SK-N-SH (cell line): ENCODE results near the gene UBE2E2. TPM values are rescaled to one million over a fixed set of nuclear protein-coding genes. Genes with fewer than 3 reads are reported as not detected.

Experiments used
- CTCF ChIA-PET: fragments of 300-600, 350-600 bp; formaldehyde crosslinking; extraction: SDS; loops from one replicate; lab custom pipeline; 2021; lab: Yijun Ruan, JAX
- POLR2A ChIA-PET: fragments of 350-600 bp; sonication (Branson Sonifier 250); formaldehyde crosslinking; extraction: SDS; loops from one replicate; lab custom pipeline; 2020; ENCODE audit warnings: antibody characterized with exemption, inconsistent platforms; lab: Yijun Ruan, JAX
- DNase-seq: peaks from one replicate; pipeline ENCODE4 v3.0.0; 2012
- H2AFZ ChIP-seq: fragments of 200-600 bp; sonication (generic); 2 replicates; pipeline ENCODE4 v1.8.1; 2016; ENCODE audit warnings: antibody characterized with exemption, mild to moderate bottlenecking, low read depth
- H3F3A ChIP-seq: fragments of 200-600 bp; sonication (generic); replicated peaks from 2 replicates; pipeline ENCODE3; 2016; ENCODE audit warnings: antibody characterized with exemption, mild to moderate bottlenecking; ENCODE audit not compliant: insufficient read depth
- H3K27ac ChIP-seq, 2 experiments: fragments of 200-500 bp in 1 of 2; fragments of 200-600 bp in 1 of 2; sonication (Bioruptor generic) in 1 of 2; sonication (generic), shearing (Covaris generic) in 1 of 2; 2 replicates each; pipeline versions ENCODE4 v1.5.1 to v1.6.1; 2014 to 2016; ENCODE audit warnings: low read depth in 2 of 2, inconsistent platforms in 1 of 2, low read length in 1 of 2, mild to moderate bottlenecking in 1 of 2, mixed read lengths in 1 of 2
- H3K27me3 ChIP-seq: fragments of 200-600 bp; sonication (generic), shearing (Covaris generic); 2 replicates; pipeline ENCODE4 v1.6.1; 2016; ENCODE audit warnings: mixed run types; ENCODE audit not compliant: insufficient read depth
- H3K36me3 ChIP-seq, 2 experiments: fragments of 200-500 bp in 1 of 2; fragments of 200-600 bp in 1 of 2; sonication (Bioruptor generic) in 1 of 2; sonication (generic) in 1 of 2; replicated peaks in 1 of 2; 2 replicates each; pipeline versions ENCODE3 to v1.5.1; 2014 to 2016; ENCODE audit warnings: low read length in 1 of 2, mild to moderate bottlenecking in 1 of 2; ENCODE audit not compliant: insufficient read depth in 2 of 2, control insufficient read depth in 1 of 2
- H3K4me1 ChIP-seq, 2 experiments: fragments of 200-500 bp in 1 of 2; fragments of 200-600 bp in 1 of 2; sonication (Bioruptor generic) in 1 of 2; sonication (generic), shearing (Covaris generic) in 1 of 2; 2 replicates each; pipeline versions ENCODE4 v1.5.1 to v1.6.1; 2014 to 2016; ENCODE audit warnings: low read depth in 1 of 2, low read length in 1 of 2, mixed run types in 1 of 2; ENCODE audit not compliant: insufficient read depth in 2 of 2, control insufficient read depth in 1 of 2
- H3K4me2 ChIP-seq: fragments of 200-600 bp; sonication (generic), shearing (Covaris generic); 2 replicates; pipeline ENCODE4 v1.6.1; 2017; ENCODE audit warnings: mixed run types
- H3K4me3 ChIP-seq, 2 experiments: fragments of 200-500 bp in 1 of 2; fragments of 200-600 bp in 1 of 2; sonication (Bioruptor generic) in 1 of 2; sonication (generic), shearing (Covaris generic) in 1 of 2; 2 replicates each; pipeline versions ENCODE4 v1.5.1 to v1.8.1; 2014 to 2016; ENCODE audit warnings: low read depth in 2 of 2, inconsistent platforms in 1 of 2, low read length in 1 of 2, mild to moderate bottlenecking in 1 of 2, mixed read lengths in 1 of 2, moderate library complexity in 1 of 2
- H3K79me2 ChIP-seq: fragments of 200-600 bp; sonication (generic); 2 replicates; pipeline ENCODE4 v1.8.1; 2017; ENCODE audit warnings: mild to moderate bottlenecking; ENCODE audit not compliant: insufficient read depth
- H3K9ac ChIP-seq: fragments of 200-600 bp; sonication (generic); 2 replicates; pipeline ENCODE4 v1.6.1; 2017; ENCODE audit warnings: mixed run types
- H3K9me2 ChIP-seq: fragments of 200-600 bp; sonication (generic); 2 replicates; pipeline ENCODE4 v1.6.1; 2017; ENCODE audit warnings: mixed run types
- H3K9me3 ChIP-seq: fragments of 200-600 bp; sonication (generic); 2 replicates; pipeline ENCODE4 v1.6.1; 2017; ENCODE audit warnings: mixed run types, mild to moderate bottlenecking, moderate library complexity
- H4K20me1 ChIP-seq: fragments of 200-600 bp; sonication (generic); 2 replicates; pipeline ENCODE4 v1.6.1; 2017; ENCODE audit warnings: mild to moderate bottlenecking, mixed run types; ENCODE audit not compliant: insufficient read depth
- EP300 ChIP-seq, 2 experiments: IDR thresholded peaks; 2 replicates each; pipeline versions ENCODE4 v1.4.0 to v1.6.1; 2012; ENCODE audit warnings: borderline replicate concordance in 1 of 2, low read depth in 1 of 2, low read length in 1 of 2
- EZH2phosphoT487 ChIP-seq: fragments of 200-600 bp; sonication (generic); IDR thresholded peaks from 2 replicates; pipeline ENCODE4 v1.6.1; 2017; ENCODE audit warnings: low read depth, mixed run types, mild to moderate bottlenecking, antibody characterized with exemption, moderate library complexity, borderline replicate concordance
- FOXJ3 ChIP-seq: sonication (generic); formaldehyde crosslinking; IDR thresholded peaks from 2 replicates; pipeline ENCODE4 v1.5.1; 2020; ENCODE audit warnings: mild to moderate bottlenecking, missing genetic modification reagents
- MEF2A ChIP-seq: IDR thresholded peaks from 2 replicates; pipeline ENCODE4 v1.4.0; 2012; ENCODE audit warnings: low read depth, borderline replicate concordance
- NRF1 ChIP-seq: IDR thresholded peaks from 2 replicates; pipeline ENCODE4 v1.6.1; 2012; ENCODE audit warnings: low read depth, mild to moderate bottlenecking, low read length
- PBX3 ChIP-seq: IDR thresholded peaks from 2 replicates; pipeline ENCODE4; 2012
- RAD21 ChIP-seq: IDR thresholded peaks from 2 replicates; pipeline ENCODE4 v1.6.1; 2012; ENCODE audit warnings: mild to moderate bottlenecking, low read length
- REST ChIP-seq: IDR thresholded peaks from 2 replicates; pipeline ENCODE4 v1.6.1; 2012; ENCODE audit warnings: mild to moderate bottlenecking, low read depth, low read length, moderate library complexity
- RFX5 ChIP-seq: IDR thresholded peaks from 2 replicates; pipeline ENCODE4 v1.6.1; 2012; ENCODE audit warnings: mild to moderate bottlenecking, improper control_type of control experiment, low read length
- RXRA ChIP-seq: IDR thresholded peaks from 2 replicates; pipeline ENCODE4 v1.4.0; 2012; ENCODE audit warnings: low read depth, mild to moderate bottlenecking, borderline replicate concordance
- TAF1 ChIP-seq: IDR thresholded peaks from 2 replicates; pipeline ENCODE4 v1.6.1; 2012; ENCODE audit warnings: low read depth, mild to moderate bottlenecking, low read length, moderate library complexity, borderline replicate concordance
- USF2 ChIP-seq: fragments of 150-350 bp; IDR thresholded peaks from 2 replicates; pipeline ENCODE4 v1.6.1; 2017; ENCODE audit warnings: antibody characterized with exemption, low read length, low read depth, borderline replicate concordance
- YY1 ChIP-seq: IDR thresholded peaks from 2 replicates; pipeline ENCODE4 v1.4.0; 2012; ENCODE audit warnings: low read depth, mild to moderate bottlenecking
- WGBS: methylation state at CpG from one replicate; pipeline ENCODE4 v1.1.6; 2017; ENCODE audit warnings: low lambda C conversion rate; 5-methylcytosine and 5-hydroxymethylcytosine counted together
- polyA plus RNA-seq, 3 experiments: library from polyadenylated mRNA; depleted of rRNA; stranded (reverse); fragments of >200 nt; gene quantifications; 2 replicates each; pipeline ENCODE4 v1.2.3, GENCODE V29; 2012
- TF ChIP-seq, protein P1 (sequence below): fragments of 200-600 bp; sonication (generic); IDR thresholded peaks from 2 replicates; pipeline ENCODE4 v1.6.1; 2017; ENCODE audit warnings: antibody characterized with exemption, mild to moderate bottlenecking, moderate library complexity
- TF ChIP-seq, protein P2 (sequence below): IDR thresholded peaks from 2 replicates; pipeline ENCODE4 v1.4.0; 2012; ENCODE audit warnings: low read depth, borderline replicate concordance

Gene UBE2E2
- polyA plus RNA-seq, 1 of the 3 experiments (the other 2 are of a cell fraction) = 46.4 TPM

- H3K4me1 ChIP-seq = peaks cover 0 to 7% of the 10 kb centered on the region in 2 experiments; a peak in 2 of 4 replicates
- no peak overlapping the region for H3K4me3 ChIP-seq
- H3K27me3 ChIP-seq = no peaks in the 10 kb centered on the region
- no peak overlapping the region for H3K4me2 ChIP-seq
- CTCF ChIA-PET = no interaction called here
- no peak for TF ChIP-seq TAF1
- TF ChIP-seq YY1 = no peak
- no peak for TF ChIP-seq REST
- no peak for TF ChIP-seq RXRA
- TF ChIP-seq, protein P1, sequence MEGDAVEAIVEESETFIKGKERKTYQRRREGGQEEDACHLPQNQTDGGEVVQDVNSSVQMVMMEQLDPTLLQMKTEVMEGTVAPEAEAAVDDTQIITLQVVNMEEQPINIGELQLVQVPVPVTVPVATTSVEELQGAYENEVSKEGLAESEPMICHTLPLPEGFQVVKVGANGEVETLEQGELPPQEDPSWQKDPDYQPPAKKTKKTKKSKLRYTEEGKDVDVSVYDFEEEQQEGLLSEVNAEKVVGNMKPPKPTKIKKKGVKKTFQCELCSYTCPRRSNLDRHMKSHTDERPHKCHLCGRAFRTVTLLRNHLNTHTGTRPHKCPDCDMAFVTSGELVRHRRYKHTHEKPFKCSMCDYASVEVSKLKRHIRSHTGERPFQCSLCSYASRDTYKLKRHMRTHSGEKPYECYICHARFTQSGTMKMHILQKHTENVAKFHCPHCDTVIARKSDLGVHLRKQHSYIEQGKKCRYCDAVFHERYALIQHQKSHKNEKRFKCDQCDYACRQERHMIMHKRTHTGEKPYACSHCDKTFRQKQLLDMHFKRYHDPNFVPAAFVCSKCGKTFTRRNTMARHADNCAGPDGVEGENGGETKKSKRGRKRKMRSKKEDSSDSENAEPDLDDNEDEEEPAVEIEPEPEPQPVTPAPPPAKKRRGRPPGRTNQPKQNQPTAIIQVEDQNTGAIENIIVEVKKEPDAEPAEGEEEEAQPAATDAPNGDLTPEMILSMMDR = no peak
- no peak for TF ChIP-seq EZH2phosphoT487
- TF ChIP-seq MEF2A = no peak
- TF ChIP-seq USF2 = no peak
- TF ChIP-seq, protein P2, sequence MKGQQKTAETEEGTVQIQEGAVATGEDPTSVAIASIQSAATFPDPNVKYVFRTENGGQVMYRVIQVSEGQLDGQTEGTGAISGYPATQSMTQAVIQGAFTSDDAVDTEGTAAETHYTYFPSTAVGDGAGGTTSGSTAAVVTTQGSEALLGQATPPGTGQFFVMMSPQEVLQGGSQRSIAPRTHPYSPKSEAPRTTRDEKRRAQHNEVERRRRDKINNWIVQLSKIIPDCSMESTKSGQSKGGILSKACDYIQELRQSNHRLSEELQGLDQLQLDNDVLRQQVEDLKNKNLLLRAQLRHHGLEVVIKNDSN = no peak
- TF ChIP-seq NRF1 = no peak
- TF ChIP-seq FOXJ3 (CRISPR knock-in tag) = no peak
- no peak for TF ChIP-seq RFX5
- TF ChIP-seq EP300 (IDR thresholded peaks at IDR 0.05; ENCODE audit: borderline replicate concordance in 1 of 2, low read depth in 1 of 2, low read length in 1 of 2) = no peak
- no peak for TF ChIP-seq PBX3
- TF ChIP-seq RAD21 = no peak
- POLR2A ChIA-PET = no interaction called here
- H3K9me3 ChIP-seq = no peaks in the 10 kb centered on the region
- peaks cover 6% of the 10 kb centered on the region; the same call in 1 of the 2 replicates for H4K20me1 ChIP-seq
- peaks cover 6% of the 10 kb centered on the region for H3K79me2 ChIP-seq
- H3F3A ChIP-seq = peaks cover 7% of the 10 kb centered on the region
- H3K27ac ChIP-seq = no peak overlapping the region
- no peak overlapping the region for H2AFZ ChIP-seq
- WGBS = 83% methylated on average over 5 of the region's 5 CpGs
- H3K36me3 ChIP-seq = no peaks in the 10 kb centered on the region
- DNase-seq = no peak
- H3K9ac ChIP-seq = no peak overlapping the region
- H3K9me2 ChIP-seq = no peaks in the 10 kb centered on the region
Observed at GRCh38 chr3:23199649-23200048, 3.5 kb upstream of the UBE2E2 start.
